22Rv1 (cell line): Measurements from ENCODE around the gene CINP.

Experiments
- H3K27ac ChIP-seq: fragments of 450-650 bp; 2 replicates; pipeline ENCODE4 v1.5.1; 2017
- CTCF ChIP-seq: fragments of 450-650 bp; IDR thresholded peaks from 2 replicates; pipeline ENCODE4 v1.5.1; 2017; ENCODE audit warnings: mild to moderate bottlenecking
- ZFX ChIP-seq: fragments of 450-650 bp; IDR thresholded peaks from 2 replicates; pipeline ENCODE4 v1.6.1; 2017; ENCODE audit warnings: antibody characterized with exemption, borderline replicate concordance

CINP gene

GRCh38 chr14:102362545-102363181, at the start of gene CINP, which contains the start of gene TECPR2:
Gene CINP, minus strand, starts transcription at chr14:102362890. Its CDS starts 39 bp downstream, at chr14:102362851.
Gene TECPR2, plus strand, starts transcription at chr14:102362941. Its CDS starts 13,781 bp downstream, at chr14:102376722.
- H3K27ac ChIP-seq = peak within 1 kb of the TSS; percentile 66

GRCh38 chr14:102408724-102409123, 46.0 kb upstream of the CINP start:
- no peak overlapping the region for H3K27ac ChIP-seq
- no peak for TF ChIP-seq ZFX
- no peak for TF ChIP-seq CTCF

More at GRCh38 chr14:102362545-102363181, at the start of gene CINP, which contains the start of gene TECPR2:
- TF ChIP-seq CTCF (no peak), ZFX (no peak)

GRCh38 chr14:102407258-102407657, 44.6 kb upstream of the CINP start:
- H3K27ac ChIP-seq = no peak overlapping the region
- TF ChIP-seq CTCF (no peak), ZFX (no peak)

- no peak overlapping the region for H3K27ac ChIP-seq
- no peak for TF ChIP-seq CTCF
Measured at GRCh38 chr14:102403028-102403427, 40.3 kb upstream of the CINP start.

- TF ChIP-seq ZFX (no peak), CTCF (no peak)
- no peak overlapping the region for H3K27ac ChIP-seq
Measured at GRCh38 chr14:102396521-102396920, 33.8 kb upstream of the CINP start.

- no peak overlapping the region for H3K27ac ChIP-seq
- TF ChIP-seq CTCF (no peak), ZFX (no peak)
Measured at GRCh38 chr14:102394717-102395375, 32.2 kb upstream of the CINP start.

GRCh38 chr14:102392506-102392905, 29.8 kb upstream of the CINP start:
- TF ChIP-seq ZFX = no peak
- no peak for TF ChIP-seq CTCF
- H3K27ac ChIP-seq = no peak overlapping the region
